ENCODE measurements around the gene CEP290.

GRCh38 chr12:88029093-88029665 is 112.7 kb downstream of the CEP290 start, which contains the start of gene C12orf50:
- TF ChIP-seq EZH2 (IDR thresholded peaks at IDR 0.05; ENCODE audit: low read depth, unreplicated experiment) (no peak), CTCF (conservative IDR thresholded peaks at IDR 0.05; ENCODE audit: low read depth in 2 of 2) (no peak), EZH2phosphoT487 (IDR thresholded peaks at IDR 0.05; ENCODE audit: unreplicated experiment) (no peak)

Data from GM23338 (cell line).